Mammary epithelial cell (primary cell): Measurements from ENCODE around the gene TMEM108.

Source experiments
- EZH2 ChIP-seq: IDR thresholded peaks from 2 replicates; pipeline ENCODE4 v1.6.1; 2012; ENCODE audit warnings: low read length, inconsistent platforms, borderline replicate concordance
- TF ChIP-seq, protein P1 (sequence below), 2 donors: IDR thresholded peaks in 1 of 2; conservative IDR thresholded peaks in 1 of 2; 2 replicates each; pipeline ENCODE4 v1.5.1; 2011 to 2012; ENCODE audit warnings: inconsistent platforms in 2 of 2, low read length in 2 of 2, mild to moderate bottlenecking in 2 of 2, control low read depth in 1 of 2, low read depth in 1 of 2; ENCODE audit not compliant: insufficient read depth in 1 of 2; ENCODE audit errors: extremely low read depth in 1 of 2

DNA sequence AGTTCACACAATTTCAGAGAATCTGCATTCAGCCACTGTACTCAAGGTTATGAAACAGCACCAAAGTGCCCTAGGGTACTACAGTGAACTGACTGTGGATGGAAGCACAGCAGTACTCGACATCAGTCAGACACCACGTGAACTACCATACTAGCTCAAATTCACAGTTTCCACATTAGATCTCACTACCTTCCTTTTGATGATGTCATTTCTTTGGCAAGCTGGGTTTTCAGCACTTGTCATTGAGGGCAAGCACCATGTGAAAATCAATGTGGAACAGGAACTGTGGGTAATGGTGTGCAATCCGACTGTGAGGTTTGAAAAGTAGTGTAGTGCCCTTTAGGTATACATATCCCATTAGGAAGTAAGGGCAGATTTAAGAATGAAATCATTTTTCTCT, 251.1 kb downstream of the TMEM108 start:
- no peak for TF ChIP-seq EZH2
- TF ChIP-seq, protein P1, sequence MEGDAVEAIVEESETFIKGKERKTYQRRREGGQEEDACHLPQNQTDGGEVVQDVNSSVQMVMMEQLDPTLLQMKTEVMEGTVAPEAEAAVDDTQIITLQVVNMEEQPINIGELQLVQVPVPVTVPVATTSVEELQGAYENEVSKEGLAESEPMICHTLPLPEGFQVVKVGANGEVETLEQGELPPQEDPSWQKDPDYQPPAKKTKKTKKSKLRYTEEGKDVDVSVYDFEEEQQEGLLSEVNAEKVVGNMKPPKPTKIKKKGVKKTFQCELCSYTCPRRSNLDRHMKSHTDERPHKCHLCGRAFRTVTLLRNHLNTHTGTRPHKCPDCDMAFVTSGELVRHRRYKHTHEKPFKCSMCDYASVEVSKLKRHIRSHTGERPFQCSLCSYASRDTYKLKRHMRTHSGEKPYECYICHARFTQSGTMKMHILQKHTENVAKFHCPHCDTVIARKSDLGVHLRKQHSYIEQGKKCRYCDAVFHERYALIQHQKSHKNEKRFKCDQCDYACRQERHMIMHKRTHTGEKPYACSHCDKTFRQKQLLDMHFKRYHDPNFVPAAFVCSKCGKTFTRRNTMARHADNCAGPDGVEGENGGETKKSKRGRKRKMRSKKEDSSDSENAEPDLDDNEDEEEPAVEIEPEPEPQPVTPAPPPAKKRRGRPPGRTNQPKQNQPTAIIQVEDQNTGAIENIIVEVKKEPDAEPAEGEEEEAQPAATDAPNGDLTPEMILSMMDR (conservative IDR thresholded peaks at IDR 0.05 in 1 of 2, IDR thresholded peaks at IDR 0.05 in 1 of 2; ENCODE audit: extremely low read depth in 1 of 2, insufficient read depth in 1 of 2, low read depth in 1 of 2, low read length in 2 of 2): no peak
